Neural progenitor cell (in vitro differentiated cells): Measurements from ENCODE around the gene PRKCE. TPM values are rescaled to one million over a fixed set of nuclear protein-coding genes. Genes with fewer than 3 reads are reported as not detected.
"Not testable (repeated sequence)": the region's sequence is repeated elsewhere in the genome, so short reads cannot be mapped to it uniquely, and the experiment has no call there.

Source experiments
- DNase-seq: peaks from one replicate; pipeline ENCODE4 v3.0.0-alpha.2; 2016; ENCODE audit warnings: low spot score
- H2AFZ ChIP-seq: fragments of 200-600 bp; sonication (generic); replicated peaks from 2 replicates; pipeline ENCODE4 v1.6.1; 2016; ENCODE audit warnings: antibody characterized with exemption
- H3F3A ChIP-seq: fragments of 200-600 bp; sonication (generic); 2 replicates; pipeline ENCODE4 v1.6.1; 2016; ENCODE audit warnings: antibody characterized with exemption, low read depth
- H3K27ac ChIP-seq: fragments of 200-600 bp; sonication (generic); 2 replicates; pipeline ENCODE4 v1.5.1; 2016; ENCODE audit warnings: mild to moderate bottlenecking
- H3K27me3 ChIP-seq: fragments of 200-600 bp; sonication (generic); 2 replicates; pipeline ENCODE4 v1.6.1; 2016; ENCODE audit warnings: mild to moderate bottlenecking, moderate library complexity
- H3K36me3 ChIP-seq: fragments of 200-600 bp; sonication (generic); 2 replicates; pipeline ENCODE4 v1.5.1; 2016
- H3K4me1 ChIP-seq: fragments of 200-600 bp; sonication (generic); 2 replicates; pipeline ENCODE4 v1.6.1; 2016; ENCODE audit warnings: mixed run types
- H3K4me2 ChIP-seq: fragments of 200-600 bp; sonication (generic); 2 replicates; pipeline ENCODE4 v1.6.1; 2016
- H3K4me3 ChIP-seq: fragments of 200-600 bp; sonication (generic); 2 replicates; pipeline ENCODE4 v1.5.1; 2016
- H3K79me2 ChIP-seq: fragments of 200-600 bp; sonication (generic); 2 replicates; pipeline ENCODE4 v1.6.1; 2016; ENCODE audit warnings: low read depth
- H3K9ac ChIP-seq: fragments of 200-600 bp; sonication (generic); 2 replicates; pipeline ENCODE4 v1.6.1; 2016
- H3K9me3 ChIP-seq: fragments of 200-600 bp; sonication (generic); 2 replicates; pipeline ENCODE4 v1.5.1; 2016; ENCODE audit warnings: low read depth
- H4K20me1 ChIP-seq: fragments of 200-600 bp; sonication (generic); 2 replicates; pipeline ENCODE4 v1.6.1; 2016; ENCODE audit warnings: low read depth
- H3K27ac Mint-ChIP-seq: 3 replicates; pipeline ENCODE4 v1.8.0; 2021; ENCODE audit warnings: mixed read lengths
- H3K27me3 Mint-ChIP-seq: 2 replicates; pipeline ENCODE4 v1.8.0; 2022; ENCODE audit warnings: low read depth, mild to moderate bottlenecking, inconsistent platforms, moderate library complexity, mixed read lengths; ENCODE audit not compliant: insufficient read depth
- H3K36me3 Mint-ChIP-seq: 3 replicates; pipeline ENCODE4 v1.8.0; 2021; ENCODE audit warnings: mixed read lengths
- H3K4me1 Mint-ChIP-seq: 3 replicates; pipeline ENCODE4 v1.8.0; 2021; ENCODE audit warnings: mixed read lengths
- H3K4me3 Mint-ChIP-seq: 3 replicates; pipeline ENCODE4 v1.8.0; 2021; ENCODE audit warnings: mild to moderate bottlenecking, moderate library complexity, mixed read lengths
- H3K9me3 Mint-ChIP-seq: 3 replicates; pipeline ENCODE4 v1.8.0; 2020; ENCODE audit warnings: mixed read lengths
- CTCF ChIP-seq: fragments of 200-600 bp; sonication (generic); IDR thresholded peaks from 2 replicates; pipeline ENCODE4 v1.5.1; 2017; ENCODE audit warnings: antibody characterized with exemption, mild to moderate bottlenecking
- EZH2 ChIP-seq: fragments of 200-600 bp; sonication (generic); IDR thresholded peaks from 2 replicates; pipeline ENCODE4 v1.6.1; 2017; ENCODE audit warnings: antibody characterized with exemption, mild to moderate bottlenecking, moderate library complexity
- EZH2phosphoT487 ChIP-seq: fragments of 200-600 bp; sonication (generic); IDR thresholded peaks from 2 replicates; pipeline ENCODE4 v1.6.1; 2017; ENCODE audit warnings: antibody characterized with exemption
- total RNA-seq: library from RNA; depleted of rRNA; stranded (reverse); fragments of >200 nt; gene quantifications from 2 replicates; pipeline ENCODE4 v1.2.3, GENCODE V29; 2015; ENCODE audit warnings: low replicate concordance

Gene PRKCE
- total RNA-seq, 1 donor from 2014 or later = 4.1 TPM

- no peak overlapping the region for H3K4me3 ChIP-seq
- H3K27ac Mint-ChIP-seq = no peak overlapping the region
Measured at GRCh38 chr2:45889053-45889452, 237.6 kb downstream of the PRKCE start.

DNA sequence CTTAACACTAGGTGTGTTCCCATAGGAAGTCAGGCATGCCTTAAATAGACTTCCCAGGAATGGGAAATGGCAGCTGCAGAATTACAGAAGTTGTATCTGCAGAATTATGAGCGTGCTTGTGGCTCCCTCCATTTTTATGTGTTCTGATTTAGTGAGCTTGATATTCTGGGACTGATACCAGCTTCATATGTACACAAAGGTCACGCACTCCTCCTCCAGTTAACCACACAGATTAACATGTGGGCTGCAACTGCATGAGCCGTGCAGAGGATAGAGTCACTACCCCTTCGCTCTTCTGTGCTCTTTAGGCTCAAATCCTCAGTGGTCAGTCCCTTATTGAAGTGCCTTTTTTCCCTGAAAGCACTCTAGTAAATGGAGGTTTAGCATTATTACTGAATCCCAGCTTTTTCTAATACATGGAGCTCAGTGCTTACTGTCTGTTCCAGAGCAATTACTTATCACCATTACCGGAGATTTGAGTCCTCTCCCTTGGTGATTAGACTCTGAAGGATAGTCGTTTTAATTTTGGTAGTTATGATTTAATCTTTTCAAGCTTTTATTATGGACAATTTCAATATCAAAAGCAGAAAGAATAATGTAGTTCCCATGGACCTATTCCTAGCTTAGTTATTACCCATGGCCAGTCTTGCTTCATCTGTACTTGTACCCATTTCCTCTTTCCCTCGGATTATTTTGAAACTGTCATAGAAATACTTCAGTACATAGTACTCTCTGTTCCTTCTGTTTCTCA, 238.3 kb downstream of the PRKCE start:
- Histone ChIP-seq H3K27me3 (no peaks in the 10 kb centered on the region), H3K9ac (no peak overlapping the region), H3K4me2 (no peak overlapping the region), H2AFZ (no peak overlapping the region), H3K27ac (no peak overlapping the region), H4K20me1 (no peaks in the 10 kb centered on the region), H3K4me1 (no peaks in the 10 kb centered on the region), H3K36me3 (no peaks in the 10 kb centered on the region), H3K4me3 (no peak overlapping the region), H3K79me2 (no peaks in the 10 kb centered on the region), H3K9me3 (no peaks in the 10 kb centered on the region), H3F3A (no peaks in the 10 kb centered on the region)
- H3K36me3 Mint-ChIP-seq = no peaks in the 10 kb centered on the region
- H3K4me1 Mint-ChIP-seq = peaks cover 33% of the 10 kb centered on the region
- H3K27ac Mint-ChIP-seq = no peak overlapping the region
- no peak for DNase-seq
- H3K4me3 Mint-ChIP-seq = no peak overlapping the region
- H3K9me3 Mint-ChIP-seq = no peaks in the 10 kb centered on the region
- TF ChIP-seq EZH2phosphoT487 (no peak), CTCF (no peak), EZH2 (no peak)
- H3K27me3 Mint-ChIP-seq = peaks cover 3% of the 10 kb centered on the region

More at GRCh38 chr2:45889053-45889452, 237.6 kb downstream of the PRKCE start:
- TF ChIP-seq EZH2 (no peak), CTCF (peak; percentile 15)
- no peaks in the 10 kb centered on the region for H3K36me3 ChIP-seq
- DNase-seq = peak; percentile 33
- Mint-ChIP-seq H3K4me1 (peaks cover 29% of the 10 kb centered on the region), H3K36me3 (no peaks in the 10 kb centered on the region), H3K27me3 (no peaks in the 10 kb centered on the region), H3K4me3 (no peak overlapping the region), H3K9me3 (no peaks in the 10 kb centered on the region)
- H3K27ac ChIP-seq = no peak overlapping the region
- H3K9me3 ChIP-seq = no peaks in the 10 kb centered on the region
- H3K4me1 ChIP-seq = no peaks in the 10 kb centered on the region
- no peak overlapping the region for H3K9ac ChIP-seq
- no peaks in the 10 kb centered on the region for H3K27me3 ChIP-seq
- no peak overlapping the region for H3K4me2 ChIP-seq
- no peaks in the 10 kb centered on the region for H3K79me2 ChIP-seq
- H2AFZ ChIP-seq = no peak overlapping the region
- H3F3A ChIP-seq = no peaks in the 10 kb centered on the region
- H4K20me1 ChIP-seq = no peaks in the 10 kb centered on the region

- not testable (repeated sequence) for H3K36me3 Mint-ChIP-seq, H3K27ac Mint-ChIP-seq, H3K27me3 Mint-ChIP-seq, H3K4me3 Mint-ChIP-seq, DNase-seq, H3K9me3 ChIP-seq, H3K27me3 ChIP-seq, H3K4me3 ChIP-seq, H3K9ac ChIP-seq, H3K27ac ChIP-seq, H3K4me1 ChIP-seq, H3K79me2 ChIP-seq, H2AFZ ChIP-seq, H3K36me3 ChIP-seq, H4K20me1 ChIP-seq, H3F3A ChIP-seq, H3K4me2 ChIP-seq, H3K9me3 Mint-ChIP-seq
- H3K4me1 Mint-ChIP-seq = peaks cover 28% of the 10 kb centered on the region
Measured at GRCh38 chr2:45890371-45890646, 238.8 kb downstream of the PRKCE start.

GRCh38 chr2:45890819-45891218, 239.3 kb downstream of the PRKCE start:
- H3K27ac ChIP-seq = no peak overlapping the region
- H3F3A ChIP-seq = no peaks in the 10 kb centered on the region
- Mint-ChIP-seq H3K4me3 (no peak overlapping the region), H3K36me3 (no peaks in the 10 kb centered on the region), H3K4me1 (peaks cover 27% of the 10 kb centered on the region), H3K27ac (no peak overlapping the region), H3K9me3 (no peaks in the 10 kb centered on the region), H3K27me3 (peaks cover 6% of the 10 kb centered on the region)
- no peaks in the 10 kb centered on the region for H4K20me1 ChIP-seq
- no peaks in the 10 kb centered on the region for H3K4me1 ChIP-seq
- TF ChIP-seq EZH2 = no peak
- DNase-seq = no peak
- H3K9me3 ChIP-seq = no peaks in the 10 kb centered on the region
- H3K27me3 ChIP-seq = no peaks in the 10 kb centered on the region
- no peak overlapping the region for H3K9ac ChIP-seq
- no peak overlapping the region for H3K4me3 ChIP-seq
- no peaks in the 10 kb centered on the region for H3K36me3 ChIP-seq
- H3K79me2 ChIP-seq = no peaks in the 10 kb centered on the region
- no peak overlapping the region for H2AFZ ChIP-seq
- no peak overlapping the region for H3K4me2 ChIP-seq
